Endothelial cell of umbilical vein (primary cell): ENCODE results near the gene BARD1. TPM values are rescaled to one million over a fixed set of nuclear protein-coding genes. Genes with fewer than 3 reads are reported as not detected.

ENCODE experiments used
- BruUV-seq: library from RNA; stranded (reverse); fragments of 400-500 nt; replicated peaks from 2 replicates; lab custom pipeline; 2021; lab: Mats Ljungman, UMichigan
- CTCF ChIA-PET: fragments of 300-600, 350-600 bp; sonication (Branson Sonifier 250); formaldehyde crosslinking; loops from one replicate; lab custom pipeline; 2021; ENCODE audit warnings: antibody characterized with exemption, inconsistent platforms; lab: Charles Lee
- POLR2A ChIA-PET: fragments of 300-600, 350-600 bp; sonication (Branson Sonifier 250); formaldehyde crosslinking; loops from one replicate; lab custom pipeline; 2021; ENCODE audit warnings: antibody characterized with exemption, inconsistent platforms; lab: Charles Lee
- DNase-seq: peaks from one replicate; pipeline ENCODE4 v3.0.0-alpha.2; 2011; ENCODE audit warnings: low read depth, low spot score
- FAIRE-seq: peaks from 2 replicates; lab custom pipeline; 2011; peaks lifted over from hg19 to GRCh38; lab: Jason Lieb, UNC
- H2AFZ ChIP-seq: 2 replicates; pipeline ENCODE4 v1.6.0; 2012; ENCODE audit warnings: low read depth, low read length, control low read depth, inconsistent platforms
- H3K27ac ChIP-seq: 2 replicates; pipeline ENCODE4 v1.5.1; 2011; ENCODE audit warnings: low read depth, mild to moderate bottlenecking, control low read depth, low read length, moderate library complexity; ENCODE audit not compliant: insufficient read depth
- H3K27me3 ChIP-seq, 2 experiments: 2 replicates each; pipeline versions ENCODE4 v1.6.0 to v1.6.1; 2011; ENCODE audit warnings: low read length in 2 of 2, mixed read lengths in 1 of 2; ENCODE audit not compliant: control insufficient read depth in 2 of 2, insufficient read depth in 2 of 2
- H3K36me3 ChIP-seq, 2 experiments: 2 replicates in 1 of 2; 3 replicates in 1 of 2; pipeline ENCODE4 v1.5.1; 2011; ENCODE audit warnings: low read length in 2 of 2, mild to moderate bottlenecking in 1 of 2, moderate library complexity in 1 of 2; ENCODE audit not compliant: control insufficient read depth in 2 of 2, insufficient read depth in 2 of 2; ENCODE audit errors: extremely low read depth in 1 of 2
- H3K4me1 ChIP-seq: 3 replicates; pipeline ENCODE4 v1.5.1; 2011; ENCODE audit warnings: mild to moderate bottlenecking, low read length; ENCODE audit not compliant: control insufficient read depth, insufficient read depth; ENCODE audit errors: extremely low read depth
- H3K4me2 ChIP-seq: 2 replicates; pipeline ENCODE4 v1.6.1; 2011; ENCODE audit warnings: low read length, control low read depth, mixed read lengths; ENCODE audit not compliant: insufficient read depth
- H3K4me3 ChIP-seq, 3 experiments: fragments of 200-600 bp in 1 of 3; sonication (generic), shearing (Covaris generic) in 1 of 3; replicated peaks in 1 of 3; 2 replicates each; pipeline ENCODE4 v1.5.1; 2011 to 2016; ENCODE audit warnings: control low read depth in 3 of 3, low read length in 3 of 3, mild to moderate bottlenecking in 2 of 3, inconsistent platforms in 1 of 3, low read depth in 1 of 3, moderate library complexity in 1 of 3; ENCODE audit not compliant: insufficient read depth in 1 of 3
- H3K79me2 ChIP-seq: 2 replicates; pipeline ENCODE4 v1.6.0; 2012; ENCODE audit warnings: low read length, inconsistent platforms; ENCODE audit not compliant: control insufficient read depth, insufficient read depth
- H3K9ac ChIP-seq: replicated peaks from 2 replicates; pipeline ENCODE3; 2011; ENCODE audit warnings: low read length, control low read depth; ENCODE audit not compliant: insufficient read depth; ENCODE audit errors: extremely low read depth
- H3K9me1 ChIP-seq: replicated peaks from 3 replicates; pipeline ENCODE4 v1.6.0; 2011; ENCODE audit warnings: mild to moderate bottlenecking, low read length; ENCODE audit not compliant: control insufficient read depth, insufficient read depth; ENCODE audit errors: extremely low read depth
- H3K9me3 ChIP-seq: replicated peaks from 2 replicates; pipeline ENCODE4 v1.5.1; 2012; ENCODE audit warnings: low read length, inconsistent platforms; ENCODE audit not compliant: control insufficient read depth, insufficient read depth
- H4K20me1 ChIP-seq: replicated peaks from 2 replicates; pipeline ENCODE3; 2011; ENCODE audit warnings: mild to moderate bottlenecking, low read length; ENCODE audit not compliant: control insufficient read depth, insufficient read depth; ENCODE audit errors: extremely low read depth
- EZH2 ChIP-seq: IDR thresholded peaks from 2 replicates; pipeline ENCODE4 v1.6.1; 2012; ENCODE audit warnings: borderline replicate concordance, low read depth, mild to moderate bottlenecking, moderate library complexity, low read length, inconsistent platforms; ENCODE audit not compliant: severe bottlenecking
- FOS ChIP-seq: IDR thresholded peaks from 2 replicates; pipeline ENCODE4 v1.6.1; 2011; ENCODE audit warnings: mild to moderate bottlenecking, low read length, moderate library complexity, borderline replicate concordance; ENCODE audit not compliant: insufficient read depth
- GATA2 ChIP-seq: IDR thresholded peaks from 2 replicates; pipeline ENCODE4 v1.7.0; 2011; ENCODE audit warnings: low read depth, mild to moderate bottlenecking, moderate library complexity, mixed read lengths, low read length; ENCODE audit not compliant: insufficient read length, insufficient read depth
- JUN ChIP-seq: IDR thresholded peaks from 2 replicates; pipeline ENCODE4 v1.6.1; 2011; ENCODE audit warnings: borderline replicate concordance, low read depth; ENCODE audit not compliant: insufficient read length, insufficient read depth
- MYC ChIP-seq: IDR thresholded peaks from one replicate; pipeline ENCODE4 v1.6.1; 2011; ENCODE audit warnings: mild to moderate bottlenecking, low read depth, low read length
- POLR2A ChIP-seq: IDR thresholded peaks from 2 replicates; pipeline ENCODE4 v1.6.1; 2012; ENCODE audit warnings: low read depth, mild to moderate bottlenecking, control low read depth, low read length
- POLR2AphosphoS5 ChIP-seq: IDR thresholded peaks from 2 replicates; pipeline ENCODE4 v1.6.1; 2012; ENCODE audit warnings: low read depth, mild to moderate bottlenecking, control low read depth, low read length, moderate library complexity; ENCODE audit not compliant: insufficient read depth
- dilution Hi-C: fragments of 300-500 bp; cut with MboI; formaldehyde crosslinking; loops from one replicate; pipeline ENCODE4 v1.15.0; 2019; ENCODE audit warnings: low sequenced_read_pairs; ENCODE audit not compliant: extremely low pct_ligation_motif_present
- intact Hi-C: fragments of 100-400 bp; cut with micrococcal nuclease; formaldehyde crosslinking; loops from one replicate; pipeline ENCODE4 v1.10.0; 2022
- polyA plus RNA-seq, 4 experiments: library from polyadenylated mRNA; depleted of rRNA in 3 of 4; stranded (reverse) in 3 of 4; unstranded in 1 of 4; fragments of >200 nt; gene quantifications; 2 replicates each; pipeline versions ENCODE4 v1.2.1 to v1.2.3, GENCODE V29; 2011 to 2012; ENCODE audit warnings: missing spikeins in 1 of 4
- total RNA-seq: library from RNA; stranded (reverse); gene quantifications from 2 replicates; pipeline ENCODE4 v1.2.3, GENCODE V29; 2021
- TF ChIP-seq, protein P1 (sequence below), 2 donors: IDR thresholded peaks; 1 replicate in 1 of 2; 2 replicates in 1 of 2; pipeline ENCODE4 v1.5.1; 2011; ENCODE audit warnings: low read length in 2 of 2, mild to moderate bottlenecking in 2 of 2, moderate library complexity in 2 of 2, control low read depth in 1 of 2, inconsistent platforms in 1 of 2, low read depth in 1 of 2; ENCODE audit not compliant: insufficient read depth in 1 of 2; ENCODE audit errors: extremely low read depth in 1 of 2
- TF ChIP-seq, protein P2 (sequence below): IDR thresholded peaks from 2 replicates; pipeline ENCODE4 v1.6.1; 2011; ENCODE audit not compliant: insufficient read depth, insufficient read length

Gene BARD1
- total and polyA plus RNA-seq, 2 donors (not counting 3 experiments of a cell fraction or from before 2014, with no cell fraction given): 9.1 to 14.7 TPM

DNA sequence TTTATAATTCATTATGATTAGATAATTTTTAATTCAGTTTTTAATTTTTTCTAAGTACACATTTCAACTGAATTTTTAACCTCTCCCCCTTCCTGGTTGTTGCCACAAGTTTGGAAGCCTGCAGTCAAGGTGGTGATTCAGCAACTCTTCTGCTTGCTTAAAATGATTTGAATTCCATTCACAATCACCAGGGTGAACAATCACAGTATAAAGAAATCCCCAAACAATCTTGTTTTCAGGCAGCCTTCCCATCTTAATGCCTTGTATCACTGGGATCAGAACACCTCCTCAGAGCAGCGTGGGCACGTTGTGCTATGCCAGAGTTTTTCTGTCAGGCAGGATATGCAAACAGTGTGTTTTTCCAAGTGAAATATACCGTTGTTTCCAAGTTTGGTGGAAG, 46.7 kb upstream of the BARD1 start:
- DNase-seq: no peak

More for the DNA sequence above, 46.7 kb upstream of the BARD1 start:
- H3K9me1 ChIP-seq: no peaks in the 10 kb centered on the region
- no peak overlapping the region for H2AFZ ChIP-seq
- H3K4me1 ChIP-seq: no peaks in the 10 kb centered on the region
- POLR2A ChIA-PET: no interaction called here
- intact Hi-C loops (no loop called here), dilution Hi-C loops (no loop called here)
- no peak overlapping the region for H3K27ac ChIP-seq
- no peaks in the 10 kb centered on the region for H3K36me3 ChIP-seq
- CTCF ChIA-PET: no interaction called here
- no peaks in the 10 kb centered on the region for H3K27me3 ChIP-seq
- H3K9me3 ChIP-seq: no peaks in the 10 kb centered on the region
- TF ChIP-seq FOS (no peak), POLR2AphosphoS5 (no peak), POLR2A (no peak), MYC (no peak), JUN (no peak), EZH2 (no peak), GATA2 (no peak)
- TF ChIP-seq, protein P1, sequence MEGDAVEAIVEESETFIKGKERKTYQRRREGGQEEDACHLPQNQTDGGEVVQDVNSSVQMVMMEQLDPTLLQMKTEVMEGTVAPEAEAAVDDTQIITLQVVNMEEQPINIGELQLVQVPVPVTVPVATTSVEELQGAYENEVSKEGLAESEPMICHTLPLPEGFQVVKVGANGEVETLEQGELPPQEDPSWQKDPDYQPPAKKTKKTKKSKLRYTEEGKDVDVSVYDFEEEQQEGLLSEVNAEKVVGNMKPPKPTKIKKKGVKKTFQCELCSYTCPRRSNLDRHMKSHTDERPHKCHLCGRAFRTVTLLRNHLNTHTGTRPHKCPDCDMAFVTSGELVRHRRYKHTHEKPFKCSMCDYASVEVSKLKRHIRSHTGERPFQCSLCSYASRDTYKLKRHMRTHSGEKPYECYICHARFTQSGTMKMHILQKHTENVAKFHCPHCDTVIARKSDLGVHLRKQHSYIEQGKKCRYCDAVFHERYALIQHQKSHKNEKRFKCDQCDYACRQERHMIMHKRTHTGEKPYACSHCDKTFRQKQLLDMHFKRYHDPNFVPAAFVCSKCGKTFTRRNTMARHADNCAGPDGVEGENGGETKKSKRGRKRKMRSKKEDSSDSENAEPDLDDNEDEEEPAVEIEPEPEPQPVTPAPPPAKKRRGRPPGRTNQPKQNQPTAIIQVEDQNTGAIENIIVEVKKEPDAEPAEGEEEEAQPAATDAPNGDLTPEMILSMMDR (IDR thresholded peaks at IDR 0.05; ENCODE audit: extremely low read depth in 1 of 2, insufficient read depth in 1 of 2, low read depth in 1 of 2, low read length in 2 of 2): no peak
- TF ChIP-seq, protein P2, sequence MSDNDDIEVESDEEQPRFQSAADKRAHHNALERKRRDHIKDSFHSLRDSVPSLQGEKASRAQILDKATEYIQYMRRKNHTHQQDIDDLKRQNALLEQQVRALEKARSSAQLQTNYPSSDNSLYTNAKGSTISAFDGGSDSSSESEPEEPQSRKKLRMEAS: no peak
- no peak overlapping the region for H3K4me2 ChIP-seq
- no peaks in the 10 kb centered on the region for H3K79me2 ChIP-seq
- no peak overlapping the region for H3K4me3 ChIP-seq
- H3K9ac ChIP-seq: no peak overlapping the region
- BruUV-seq: no TSS peak
- H4K20me1 ChIP-seq: no peaks in the 10 kb centered on the region
- FAIRE-seq: no peak
